Adipocyte (in vitro differentiated cells): Measurements from ENCODE around the gene CCL24.
"Not testable (repeated sequence)": the region's sequence is repeated elsewhere in the genome, so short reads cannot be mapped to it uniquely, and the experiment has no call there.

ENCODE experiments used
- DNase-seq: peaks from one replicate; pipeline ENCODE4 v3.0.0-alpha.2; 2015; ENCODE audit warnings: low read depth
- H3K27me3 ChIP-seq: replicated peaks from 2 replicates; pipeline ENCODE4 v1.7.0; 2013; ENCODE audit warnings: mild to moderate bottlenecking, low read length, moderate library complexity; ENCODE audit not compliant: control insufficient read depth, insufficient read depth
- H3K36me3 ChIP-seq: 2 replicates; pipeline ENCODE4 v1.7.0; 2013; ENCODE audit warnings: low read length, mild to moderate bottlenecking, moderate library complexity; ENCODE audit not compliant: control insufficient read depth, insufficient read depth, severe bottlenecking
- H3K4me1 ChIP-seq: 2 replicates; pipeline ENCODE4 v1.7.0; 2013; ENCODE audit warnings: mild to moderate bottlenecking, low read length, moderate library complexity; ENCODE audit not compliant: control insufficient read depth, insufficient read depth
- H3K4me3 ChIP-seq: 2 replicates; pipeline ENCODE4 v1.7.0; 2013; ENCODE audit warnings: mild to moderate bottlenecking, low read length, moderate library complexity
- H3K9ac ChIP-seq: 2 replicates; pipeline ENCODE4 v1.7.0; 2013; ENCODE audit warnings: mild to moderate bottlenecking, low read length, moderate library complexity
- H3K9me3 ChIP-seq: 2 replicates; pipeline ENCODE4 v1.7.0; 2013; ENCODE audit warnings: mild to moderate bottlenecking, low read length, moderate library complexity; ENCODE audit not compliant: control insufficient read depth

Gene CCL24

DNA sequence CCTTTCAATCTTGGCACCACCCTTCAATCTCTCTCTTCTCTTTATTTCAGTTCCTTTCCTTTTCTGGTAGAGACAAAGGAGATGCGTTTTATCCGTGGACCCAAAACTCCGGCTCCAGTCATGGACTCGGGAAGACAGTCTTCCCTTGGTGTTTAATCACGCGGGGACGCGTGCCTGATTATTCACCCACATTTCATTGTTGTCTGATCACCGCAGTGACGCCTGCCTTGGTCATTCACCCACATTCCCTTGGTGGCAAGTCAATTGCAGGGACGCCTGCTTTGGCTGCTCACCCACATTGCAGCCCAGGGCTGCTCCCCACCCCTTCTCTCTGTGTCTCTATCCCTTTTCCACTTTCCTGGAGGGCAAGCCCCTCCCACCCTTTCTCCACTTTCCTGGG lies 34.1 kb downstream of the CCL24 start:
- not testable (repeated sequence) for H3K4me1 ChIP-seq, H3K9me3 ChIP-seq, H3K27me3 ChIP-seq, H3K4me3 ChIP-seq, H3K9ac ChIP-seq, DNase-seq, H3K36me3 ChIP-seq

DNA sequence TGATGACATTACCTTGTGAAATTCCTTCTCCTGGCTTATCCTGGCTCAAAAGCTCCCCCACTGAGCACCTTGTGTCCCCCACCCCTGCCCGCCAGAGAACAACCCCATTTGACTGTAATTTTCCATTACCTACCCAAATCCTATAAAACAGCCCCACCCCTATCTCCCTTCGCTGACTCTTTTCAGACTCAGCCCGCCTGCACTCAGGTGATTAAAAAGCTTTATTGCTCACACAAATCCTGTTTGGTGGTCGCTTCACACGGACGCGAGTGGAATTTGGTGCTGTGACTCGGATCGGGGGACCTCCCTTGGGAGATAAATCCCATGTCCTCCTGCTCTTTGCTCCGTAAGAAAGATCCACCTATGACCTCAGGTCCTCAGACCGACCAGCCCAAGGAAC lies 34.6 kb downstream of the CCL24 start:
- H3K9me3 ChIP-seq, H3K27me3 ChIP-seq, H3K36me3 ChIP-seq, H3K9ac ChIP-seq, H3K4me1 ChIP-seq, H3K4me3 ChIP-seq, DNase-seq: not testable (repeated sequence)

DNA sequence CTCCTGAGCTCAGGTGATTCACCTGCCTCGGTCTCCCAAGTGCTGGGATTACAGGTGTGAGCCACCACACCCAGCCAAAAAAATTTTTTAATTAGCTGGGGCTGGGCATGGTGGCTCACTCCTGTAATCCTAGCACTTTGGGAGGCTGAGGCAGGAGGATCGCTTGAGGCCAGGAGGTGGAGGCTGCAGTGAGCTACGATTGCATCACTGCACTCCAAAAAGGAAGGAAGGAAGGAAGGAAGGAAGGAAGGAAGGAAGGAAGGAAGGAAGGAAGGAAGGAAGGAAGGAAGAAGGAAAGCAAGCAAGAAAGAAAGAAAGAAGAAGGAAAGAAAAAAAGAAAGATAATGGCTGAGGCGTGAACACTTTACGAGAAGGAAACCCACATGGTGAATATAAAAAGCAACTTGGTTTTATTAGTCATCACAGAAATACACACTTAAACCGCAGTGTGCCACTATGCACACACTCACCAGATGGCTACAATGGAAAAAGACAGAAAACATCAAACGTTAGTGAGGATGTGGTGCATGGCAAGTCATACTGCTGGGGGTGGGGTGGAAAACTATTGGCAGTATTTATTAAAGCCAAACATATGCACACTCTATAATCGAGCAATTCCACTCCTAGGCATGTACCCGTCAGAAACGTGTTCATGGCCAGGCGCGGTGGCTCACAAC lies 37.2 kb downstream of the CCL24 start:
- Histone ChIP-seq H3K4me1 (peaks cover 17% of the 10 kb centered on the region), H3K27me3 (no peaks in the 10 kb centered on the region), H3K9ac (no peak overlapping the region), H3K36me3 (no peaks in the 10 kb centered on the region), H3K4me3 (no peak overlapping the region), H3K9me3 (no peaks in the 10 kb centered on the region)
- peak; percentile 64 for DNase-seq

DNA sequence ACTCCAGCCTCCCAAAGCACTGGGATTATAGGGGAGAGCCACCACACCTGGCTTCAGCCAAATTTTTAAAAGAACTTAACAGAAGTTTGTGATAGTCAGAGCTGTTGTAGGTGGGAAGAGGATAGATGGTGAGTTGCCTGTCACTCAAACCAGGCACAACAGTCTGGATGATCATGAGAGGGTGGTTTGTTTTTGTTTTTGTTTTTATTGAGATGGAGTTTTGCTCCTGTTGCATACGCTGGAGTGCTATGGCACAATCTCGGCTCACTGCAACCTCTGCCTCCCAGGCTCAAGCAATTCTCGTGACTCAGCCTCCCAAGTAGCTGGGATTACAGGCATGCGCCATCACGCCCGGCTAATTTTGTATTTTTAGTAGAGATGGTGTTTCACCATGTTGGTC lies 39.6 kb downstream of the CCL24 start:
- DNase-seq, H3K27me3 ChIP-seq, H3K4me3 ChIP-seq, H3K9ac ChIP-seq, H3K36me3 ChIP-seq, H3K9me3 ChIP-seq: not testable (repeated sequence)
- H3K4me1 ChIP-seq, result peaks cover 28% of the 10 kb centered on the region

DNA sequence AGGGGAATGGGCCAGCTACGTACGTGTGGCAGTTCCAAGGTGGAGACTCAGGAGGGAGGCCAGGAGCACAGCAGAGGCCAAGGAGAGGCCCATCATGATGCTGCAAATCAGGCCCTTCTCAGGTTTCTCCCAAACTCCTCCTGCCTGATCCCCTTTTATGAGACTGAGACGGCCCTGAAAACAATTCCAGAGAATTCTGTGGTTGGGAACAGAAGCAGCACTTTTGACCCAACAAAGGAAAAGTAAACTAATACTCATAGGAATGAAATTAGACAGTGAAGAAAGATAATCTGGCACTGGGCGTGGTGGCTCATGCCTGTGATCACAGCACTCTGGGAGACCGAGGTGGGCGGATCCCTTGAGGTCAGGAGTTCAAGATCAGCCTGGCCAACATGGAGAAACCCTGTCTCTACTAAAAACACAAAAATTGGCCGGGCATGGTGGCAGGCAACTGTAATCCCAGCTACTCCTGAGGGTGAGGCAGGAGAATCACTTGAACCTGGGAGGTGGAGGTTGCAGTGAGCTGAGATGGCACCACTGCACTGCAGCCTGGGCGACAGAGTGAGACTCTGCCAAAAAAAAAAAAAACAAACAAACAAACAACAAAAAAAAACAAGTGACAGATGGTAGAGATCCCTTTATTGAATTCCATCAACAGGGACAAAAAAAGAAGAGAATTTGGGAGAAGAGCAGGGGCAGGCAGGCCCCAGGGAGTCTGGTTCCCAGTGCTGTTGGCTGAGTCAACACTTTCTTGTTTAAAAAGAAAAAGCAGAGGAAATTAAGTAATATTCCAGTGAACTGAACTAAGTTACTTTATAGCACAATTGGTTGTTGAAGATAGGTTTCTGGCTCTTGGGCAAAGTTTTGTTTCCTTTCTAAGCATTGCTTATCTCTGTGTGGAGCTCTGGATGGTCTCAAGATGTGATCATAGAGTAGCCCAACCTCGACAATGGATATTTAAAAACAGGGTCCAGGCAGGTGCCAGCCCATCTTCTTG lies 41.2 kb downstream of the CCL24 start, which contains the start of gene CCL26:
Gene CCL26, minus strand, starts transcription at position 131 of the 997 bp plus-strand sequence. Its CDS starts 35 bp downstream, at position 96.
- Histone ChIP-seq H3K27me3 (no peaks in the 10 kb centered on the region), H3K4me3 (no peak within 1 kb of the TSS), H3K36me3 (no peaks in the 10 kb centered on the region), H3K9ac (peak within 1 kb of the TSS; percentile 34), H3K9me3 (no peaks in the 10 kb centered on the region), H3K4me1 (peaks cover 28% of the 10 kb centered on the region)
- DNase-seq, result peak; percentile 59

DNA sequence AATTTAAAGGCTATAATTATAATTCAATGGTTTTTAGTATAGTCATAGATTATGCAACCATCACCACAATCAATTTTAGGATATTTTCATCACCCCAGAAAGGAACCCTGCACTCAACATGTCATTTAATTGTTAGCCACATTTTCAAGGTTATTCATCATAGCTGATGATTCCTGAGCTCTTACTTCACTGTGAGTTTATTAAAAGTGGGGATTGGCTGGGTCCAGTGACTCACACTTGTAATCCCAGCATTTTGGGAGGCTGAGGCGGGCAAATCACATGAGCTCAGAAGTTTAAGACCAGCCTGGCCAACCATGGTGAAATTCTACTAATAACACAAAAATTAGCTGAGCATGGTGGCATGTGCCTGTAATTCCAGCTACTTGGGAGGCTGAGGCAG lies 42.4 kb downstream of the CCL24 start:
- H3K36me3 ChIP-seq, result no peaks in the 10 kb centered on the region
- no peaks in the 10 kb centered on the region for H3K27me3 ChIP-seq
- no peaks in the 10 kb centered on the region for H3K9me3 ChIP-seq
- H3K9ac ChIP-seq, result no peak overlapping the region
- no peak overlapping the region for H3K4me3 ChIP-seq
- peak; percentile 25 for DNase-seq
- peaks cover 28% of the 10 kb centered on the region for H3K4me1 ChIP-seq

DNA sequence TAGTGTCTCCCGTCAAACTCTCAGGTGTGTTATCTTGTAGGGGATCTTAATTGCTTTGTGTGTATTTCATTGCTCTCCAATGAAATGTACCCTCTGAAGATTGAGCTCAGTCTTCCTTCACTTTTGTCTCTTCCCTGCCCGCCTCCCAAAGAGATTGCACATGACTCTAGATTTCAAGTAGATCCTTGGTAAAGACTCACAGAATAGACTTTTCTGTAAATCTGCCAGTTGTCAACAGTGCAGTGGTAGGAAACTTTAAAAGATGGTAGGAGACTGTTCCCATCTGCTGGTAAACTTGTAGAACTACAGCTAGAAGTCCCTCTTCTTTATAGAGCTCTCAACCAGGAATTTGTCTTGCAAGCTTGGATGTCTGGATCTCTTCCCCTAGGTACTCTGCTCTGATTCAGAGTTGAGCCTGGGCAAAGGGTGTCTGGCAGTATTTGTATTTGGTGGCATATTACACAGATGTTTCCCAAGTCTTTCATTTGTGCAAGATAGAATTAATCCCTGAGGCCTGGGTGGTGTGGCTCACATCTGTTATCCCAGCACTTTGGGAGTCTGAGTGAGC lies 51.2 kb downstream of the CCL24 start:
- Histone ChIP-seq H3K9ac (no peak overlapping the region), H3K27me3 (no peaks in the 10 kb centered on the region), H3K36me3 (no peaks in the 10 kb centered on the region), H3K9me3 (no peaks in the 10 kb centered on the region), H3K4me1 (no peaks in the 10 kb centered on the region), H3K4me3 (no peak overlapping the region)
- peak; percentile 87 for DNase-seq

DNA sequence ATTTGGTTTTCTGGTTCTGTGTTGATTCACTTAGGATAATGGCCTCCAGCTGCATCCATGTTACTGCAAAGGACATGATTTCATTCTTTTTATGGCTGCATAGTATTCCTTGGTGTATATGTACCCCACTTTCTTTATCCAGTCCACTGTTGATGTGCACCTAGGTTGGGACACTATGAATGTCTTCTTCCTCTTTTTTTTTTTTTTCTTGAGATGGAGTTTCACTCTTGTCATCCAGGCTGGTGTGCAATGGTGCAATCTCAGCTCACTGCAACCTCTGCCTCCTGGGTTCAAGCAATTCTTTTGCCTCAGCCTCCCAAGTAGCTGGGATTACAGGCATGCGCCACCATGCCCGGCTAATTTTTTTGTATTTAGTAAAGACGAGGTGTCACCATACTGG lies 51.8 kb downstream of the CCL24 start:
- not testable (repeated sequence) for H3K4me1 ChIP-seq, H3K4me3 ChIP-seq, H3K27me3 ChIP-seq, H3K36me3 ChIP-seq, H3K9me3 ChIP-seq, H3K9ac ChIP-seq, DNase-seq
